PC-9 (cell line): ENCODE measurements around the gene CPTP. TPM values are rescaled to one million over a fixed set of nuclear protein-coding genes. Genes with fewer than 3 reads are reported as not detected.
"Not testable (repeated sequence)": the region's sequence is repeated elsewhere in the genome, so short reads cannot be mapped to it uniquely, and the experiment has no call there.

Experiments used
- BruUV-seq: library from RNA; stranded (reverse); fragments of 400-500 nt; replicated peaks from 2 replicates; lab custom pipeline; 2021; lab: Mats Ljungman, UMichigan
- CTCF ChIA-PET: fragments of 300-600 bp; sonication (Branson Sonifier 250); formaldehyde crosslinking; loops from one replicate; lab custom pipeline; 2022; ENCODE audit warnings: antibody characterized with exemption; lab: Charles Lee
- POLR2A ChIA-PET: fragments of 300-600 bp; sonication (Branson Sonifier 250); formaldehyde crosslinking; loops from one replicate; lab custom pipeline; 2022; ENCODE audit warnings: antibody characterized with exemption; ENCODE audit not compliant: unreplicated experiment; lab: Charles Lee
- DNase-seq, 2 experiments: peaks; one replicate each; pipeline versions ENCODE4 v3.0.0 to v3.0.0-alpha.2; 2015 to 2022; ENCODE audit warnings: mixed read lengths in 1 of 2
- H2AFZ ChIP-seq: fragments of 200-600 bp; sonication (generic); 2 replicates; pipeline ENCODE4 v1.8.1; 2017; ENCODE audit warnings: antibody characterized with exemption
- H3F3A ChIP-seq: fragments of 200-600 bp; sonication (generic); 2 replicates; pipeline ENCODE4 v1.8.1; 2017; ENCODE audit warnings: antibody characterized with exemption, mild to moderate bottlenecking, low read depth; ENCODE audit not compliant: insufficient read depth
- H3K27ac ChIP-seq: fragments of 200-600 bp; sonication (generic); 2 replicates; pipeline ENCODE4 v1.6.1; 2016; ENCODE audit warnings: mixed run types
- H3K27me3 ChIP-seq: fragments of 200-600 bp; sonication (generic); 2 replicates; pipeline ENCODE4 v1.6.1; 2016; ENCODE audit warnings: low read depth, mixed run types; ENCODE audit not compliant: insufficient read depth
- H3K36me3 ChIP-seq: fragments of 200-600 bp; sonication (generic); 2 replicates; pipeline ENCODE4 v1.6.1; 2016; ENCODE audit warnings: low read depth, mixed run types
- H3K4me1 ChIP-seq: fragments of 200-600 bp; sonication (generic); replicated peaks from 2 replicates; pipeline ENCODE4 v1.6.1; 2016; ENCODE audit warnings: mixed run types; ENCODE audit not compliant: insufficient read depth
- H3K4me2 ChIP-seq: fragments of 200-600 bp; sonication (generic); 2 replicates; pipeline ENCODE4 v1.6.1; 2017; ENCODE audit warnings: mixed run types
- H3K4me3 ChIP-seq: fragments of 200-600 bp; sonication (generic); 2 replicates; pipeline ENCODE4 v1.6.1; 2016; ENCODE audit warnings: mixed run types
- H3K79me2 ChIP-seq: fragments of 200-600 bp; sonication (generic); 2 replicates; pipeline ENCODE4 v1.6.1; 2017; ENCODE audit warnings: low read depth, mixed run types
- H3K9me2 ChIP-seq: fragments of 200-600 bp; sonication (generic); 2 replicates; pipeline ENCODE4 v1.8.1; 2017; ENCODE audit warnings: mild to moderate bottlenecking; ENCODE audit not compliant: insufficient read depth
- H3K9me3 ChIP-seq: fragments of 200-600 bp; sonication (generic); 2 replicates; pipeline ENCODE4 v1.8.1; 2016; ENCODE audit warnings: low read depth; ENCODE audit not compliant: insufficient read depth
- H4K20me1 ChIP-seq: fragments of 200-600 bp; sonication (generic); 2 replicates; pipeline ENCODE4 v1.8.1; 2017; ENCODE audit not compliant: insufficient read depth
- EZH2 ChIP-seq: fragments of 200-600 bp; sonication (generic); IDR thresholded peaks from 2 replicates; pipeline ENCODE4 v1.8.0; 2017; ENCODE audit warnings: antibody characterized with exemption, low read depth
- intact Hi-C: fragments of 100-400 bp; cut with micrococcal nuclease; formaldehyde crosslinking; loops from one replicate; pipeline ENCODE4 v1.10.0; 2022; ENCODE audit not compliant: unreplicated experiment
- total RNA-seq: library from RNA; stranded (reverse); gene quantifications from 2 replicates; pipeline ENCODE4 v1.2.3, GENCODE V29; 2021
- TF ChIP-seq, protein P1 (sequence below): fragments of 200-600 bp; sonication (generic); conservative IDR thresholded peaks from 2 replicates; pipeline ENCODE4 v1.6.1; 2017; ENCODE audit warnings: mixed run types, antibody characterized with exemption, mild to moderate bottlenecking, moderate library complexity

CPTP gene
- total RNA-seq, 1 experiment from 2014 or later = 33.7 TPM

DNA sequence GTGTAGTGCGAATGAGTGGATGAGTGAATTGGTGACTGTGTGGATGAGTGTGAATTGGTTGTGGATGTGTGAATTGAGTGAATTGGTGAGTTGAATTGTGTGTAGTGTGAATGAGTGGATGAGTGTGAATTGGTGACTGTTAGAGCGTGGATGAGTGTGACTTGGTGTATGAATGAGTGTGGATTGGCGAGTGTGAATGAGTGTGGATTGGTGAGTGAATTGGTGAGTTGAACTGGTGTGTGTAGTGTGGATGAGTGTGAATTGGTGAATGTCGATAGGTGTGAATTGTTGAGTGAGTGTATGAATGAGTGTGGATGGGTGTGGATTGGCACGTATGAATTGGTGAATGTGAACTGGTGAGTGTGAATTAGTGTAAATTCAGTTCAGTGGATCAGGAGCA, 42.7 kb downstream of the CPTP start:
- H3K36me3 ChIP-seq = no peaks in the 10 kb centered on the region; the same call in 1 of the 2 replicates
- H3K4me1 ChIP-seq = peaks cover 10% of the 10 kb centered on the region
- H3K9me3 ChIP-seq = no peaks in the 10 kb centered on the region
- H3K27ac ChIP-seq = no peak overlapping the region
- TF ChIP-seq, protein P1, sequence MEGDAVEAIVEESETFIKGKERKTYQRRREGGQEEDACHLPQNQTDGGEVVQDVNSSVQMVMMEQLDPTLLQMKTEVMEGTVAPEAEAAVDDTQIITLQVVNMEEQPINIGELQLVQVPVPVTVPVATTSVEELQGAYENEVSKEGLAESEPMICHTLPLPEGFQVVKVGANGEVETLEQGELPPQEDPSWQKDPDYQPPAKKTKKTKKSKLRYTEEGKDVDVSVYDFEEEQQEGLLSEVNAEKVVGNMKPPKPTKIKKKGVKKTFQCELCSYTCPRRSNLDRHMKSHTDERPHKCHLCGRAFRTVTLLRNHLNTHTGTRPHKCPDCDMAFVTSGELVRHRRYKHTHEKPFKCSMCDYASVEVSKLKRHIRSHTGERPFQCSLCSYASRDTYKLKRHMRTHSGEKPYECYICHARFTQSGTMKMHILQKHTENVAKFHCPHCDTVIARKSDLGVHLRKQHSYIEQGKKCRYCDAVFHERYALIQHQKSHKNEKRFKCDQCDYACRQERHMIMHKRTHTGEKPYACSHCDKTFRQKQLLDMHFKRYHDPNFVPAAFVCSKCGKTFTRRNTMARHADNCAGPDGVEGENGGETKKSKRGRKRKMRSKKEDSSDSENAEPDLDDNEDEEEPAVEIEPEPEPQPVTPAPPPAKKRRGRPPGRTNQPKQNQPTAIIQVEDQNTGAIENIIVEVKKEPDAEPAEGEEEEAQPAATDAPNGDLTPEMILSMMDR = no peak
- no peak for TF ChIP-seq EZH2
- no peaks in the 10 kb centered on the region for H4K20me1 ChIP-seq
- POLR2A ChIA-PET = no interaction called here
- no TSS peak for BruUV-seq
- H3K9me2 ChIP-seq = no peaks in the 10 kb centered on the region
- H3K4me3 ChIP-seq = no peak overlapping the region
- intact Hi-C loops = no loop called here
- DNase-seq = peak in 1 of 2 experiments; percentile 10
- no peaks in the 10 kb centered on the region for H3K27me3 ChIP-seq
- no peak overlapping the region for H2AFZ ChIP-seq
- no peaks in the 10 kb centered on the region for H3K79me2 ChIP-seq
- CTCF ChIA-PET = no interaction called here
- H3F3A ChIP-seq = peaks cover 9% of the 10 kb centered on the region; the same call in 1 of the 2 replicates
- H3K4me2 ChIP-seq = no peak overlapping the region

GRCh38 chr1:1370094-1370493, 45.5 kb downstream of the CPTP start:
- Histone ChIP-seq H3K4me1 (peaks cover 10% of the 10 kb centered on the region; the same call in 1 of the 2 replicates), H3K79me2 (peaks cover 20% of the 10 kb centered on the region)
- BruUV-seq, H3K36me3 ChIP-seq, POLR2A ChIA-PET, H3F3A ChIP-seq, H3K9me3 ChIP-seq, DNase-seq, CTCF ChIA-PET, H3K4me2 ChIP-seq, H4K20me1 ChIP-seq, H3K9me2 ChIP-seq, H2AFZ ChIP-seq, H3K27me3 ChIP-seq, H3K27ac ChIP-seq, H3K4me3 ChIP-seq: not testable (repeated sequence)
- intact Hi-C loops = loop anchor here (10.0 kb wide), 1 partner anchor 135 kb away; no protein-coding TSS in a partner anchor

GRCh38 chr1:1370771-1371300, 46.2 kb downstream of the CPTP start:
- BruUV-seq = no TSS peak
- Histone ChIP-seq H3F3A (peaks cover 10% of the 10 kb centered on the region; the same call in 1 of the 2 replicates), H3K27me3 (no peaks in the 10 kb centered on the region), H3K27ac (no peak overlapping the region), H3K36me3 (no peaks in the 10 kb centered on the region; the same call in 1 of the 2 replicates), H4K20me1 (no peaks in the 10 kb centered on the region), H3K9me2 (no peaks in the 10 kb centered on the region), H3K9me3 (no peaks in the 10 kb centered on the region), H3K4me1 (peaks cover 11% of the 10 kb centered on the region), H2AFZ (no peak overlapping the region), H3K79me2 (peaks cover 21% of the 10 kb centered on the region), H3K4me2 (no peak overlapping the region), H3K4me3 (no peak overlapping the region)
- CTCF ChIA-PET = interaction anchor here (0.6 kb wide), 1 partner anchor 134 kb away, joined by 7 read pairs; no protein-coding TSS in a partner anchor
- TF ChIP-seq, protein P1 = no peak
- TF ChIP-seq EZH2 = no peak
- POLR2A ChIA-PET = interaction anchor here (0.6 kb wide), 1 partner anchor 173 kb away, joined by 3 read pairs; no protein-coding TSS in a partner anchor
- DNase-seq = no peak
- intact Hi-C loops = loop anchor here (10.0 kb wide), 1 partner anchor 134 kb away; no protein-coding TSS in a partner anchor
